Stimulated activated CD8-positive, alpha-beta memory T cell treated with anti-CD3 and anti-CD28 coated beads, Interleukin-2, amount 100 ng/mL, for 1 hour (primary cell): ENCODE measurements around the gene KCNJ11.

Experiments used
- DNase-seq, 2 donors: peaks; one replicate each; pipeline ENCODE4 v3.0.0-alpha.2; 2020; ENCODE audit warnings: low read depth in 2 of 2

Gene KCNJ11

DNA sequence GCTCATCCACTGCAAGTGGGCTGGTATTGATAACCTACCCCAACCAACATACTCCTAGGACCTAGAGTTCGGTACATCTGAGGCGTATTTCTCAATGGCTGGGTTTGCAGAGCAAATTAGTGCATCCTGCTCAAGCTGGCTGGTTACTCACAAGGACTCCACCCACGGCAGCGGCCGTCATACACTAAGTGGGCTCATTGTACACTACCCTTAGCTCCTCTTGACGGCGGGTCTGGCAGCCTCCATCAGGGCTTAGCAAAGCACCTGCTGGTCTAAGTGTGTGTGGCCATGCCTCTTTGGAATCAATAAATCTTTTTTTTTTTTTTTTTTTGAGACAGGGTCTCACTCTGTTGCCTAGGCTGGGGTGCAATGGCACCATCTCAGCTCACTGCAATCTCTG lies 20.2 kb upstream of the KCNJ11 start:
- DNase-seq, result no peak

DNA sequence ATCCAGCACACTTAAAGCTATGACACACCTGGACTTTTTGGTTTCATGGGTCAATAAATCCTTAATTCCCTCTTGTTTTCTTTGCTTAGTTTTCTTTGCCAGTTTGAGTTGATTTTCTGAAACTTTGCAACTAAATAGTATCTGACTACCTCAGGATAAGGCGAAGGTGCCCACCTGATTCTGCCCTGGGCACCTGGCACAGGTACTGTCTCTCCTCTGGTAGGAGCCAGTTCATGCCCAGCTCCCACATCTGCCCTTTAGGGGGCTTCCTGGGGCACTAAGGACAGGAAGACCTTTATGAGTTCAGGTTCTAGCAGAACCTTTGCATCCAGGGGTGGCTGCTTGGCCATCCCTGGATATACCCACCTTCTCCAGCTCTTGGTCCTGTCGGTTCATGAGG lies 19.6 kb upstream of the KCNJ11 start:
- no peak for DNase-seq

- no peak for DNase-seq
These were observed 19.1 kb upstream of the KCNJ11 start for GRCh38 chr11:17407575-17407974.

DNA sequence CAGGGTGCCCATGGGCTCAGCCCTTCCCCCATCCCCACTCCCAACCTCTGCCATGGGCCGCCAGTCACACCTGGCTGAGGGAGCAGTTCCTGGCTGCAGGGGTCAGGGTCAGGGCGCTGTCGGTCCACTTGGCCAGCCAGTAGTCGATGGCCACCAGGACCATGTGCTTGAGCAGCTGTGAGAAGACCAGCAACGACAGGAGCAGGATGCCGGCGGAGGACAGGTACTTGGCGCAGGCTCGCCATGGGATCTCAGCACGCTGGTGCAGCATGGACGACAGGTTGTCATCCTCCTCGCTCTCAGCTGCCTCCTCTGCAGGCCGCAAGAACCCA lies 18.3 kb upstream of the KCNJ11 start:
- DNase-seq, result no peak

DNA sequence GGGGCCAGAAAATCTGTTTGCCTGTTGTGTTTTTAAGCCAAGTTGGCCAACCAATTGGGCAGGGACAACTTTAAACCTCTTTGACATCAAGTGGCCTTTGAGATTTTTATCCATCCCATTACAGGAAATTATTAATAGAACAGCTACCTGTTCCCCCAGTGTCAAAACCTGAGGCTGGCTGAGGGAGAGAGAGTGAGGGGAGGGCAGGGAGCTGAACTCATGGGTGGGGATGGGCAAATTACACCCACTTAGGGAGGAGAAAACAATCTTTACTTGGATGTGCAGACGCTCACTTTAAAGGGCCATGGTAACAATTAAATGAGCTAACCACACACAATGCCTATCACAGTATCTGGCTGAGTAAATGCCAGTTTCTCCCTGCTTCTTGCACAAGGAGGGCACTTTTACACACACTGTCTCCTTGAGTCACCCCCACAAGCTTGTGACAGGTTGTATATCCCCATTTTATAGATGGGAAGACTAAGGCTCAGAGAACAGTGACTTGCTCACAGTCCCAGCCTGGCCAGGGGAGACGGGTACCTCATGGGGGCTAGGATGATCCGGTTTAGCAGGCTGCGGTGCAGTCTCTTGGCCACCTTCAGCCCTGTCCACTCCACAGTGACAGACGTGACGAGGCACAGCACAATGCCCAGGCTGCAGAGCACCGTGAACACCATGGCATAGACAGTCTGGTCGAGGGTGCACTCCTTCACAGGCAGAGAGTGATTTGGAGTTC lies 17.8 kb upstream of the KCNJ11 start:
- DNase-seq, result no peak

DNA sequence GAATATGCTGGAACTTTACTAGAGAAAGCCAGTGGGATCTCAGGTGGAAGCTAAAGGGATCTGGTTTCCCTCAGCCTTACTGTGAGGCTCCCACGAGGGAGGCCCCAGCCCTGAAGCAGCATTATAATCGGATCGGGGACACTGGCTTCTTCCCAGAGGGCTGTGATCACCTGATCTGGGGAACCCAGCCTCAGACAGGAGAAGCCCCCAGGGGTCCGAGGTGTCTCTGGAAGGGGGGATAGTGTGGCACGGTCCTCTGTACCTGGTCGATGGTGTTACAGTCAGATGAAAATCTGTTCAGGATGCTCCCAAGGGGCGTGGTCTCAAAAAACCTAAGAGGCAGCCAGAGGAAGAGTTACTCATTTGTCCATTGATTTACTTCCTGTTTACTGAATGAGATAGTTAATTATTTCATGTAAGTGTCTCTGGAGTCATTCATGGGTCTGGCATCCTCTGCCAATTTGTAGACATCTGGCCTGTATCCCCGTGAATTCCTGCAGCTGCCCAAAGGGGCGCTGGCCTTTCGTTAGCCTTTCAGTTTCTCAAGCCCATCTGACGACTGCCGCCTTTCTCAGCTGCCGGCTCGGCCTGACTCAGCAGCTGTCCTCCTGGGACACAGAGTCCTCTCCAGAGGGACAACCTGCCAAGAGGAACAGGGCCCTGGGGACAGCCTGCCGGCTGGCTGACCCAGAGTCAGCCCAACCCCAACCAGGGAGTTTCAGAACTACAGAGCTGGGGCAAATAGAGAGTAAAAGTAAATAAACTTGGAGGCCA lies 17.0 kb upstream of the KCNJ11 start:
- DNase-seq, result no peak

DNA sequence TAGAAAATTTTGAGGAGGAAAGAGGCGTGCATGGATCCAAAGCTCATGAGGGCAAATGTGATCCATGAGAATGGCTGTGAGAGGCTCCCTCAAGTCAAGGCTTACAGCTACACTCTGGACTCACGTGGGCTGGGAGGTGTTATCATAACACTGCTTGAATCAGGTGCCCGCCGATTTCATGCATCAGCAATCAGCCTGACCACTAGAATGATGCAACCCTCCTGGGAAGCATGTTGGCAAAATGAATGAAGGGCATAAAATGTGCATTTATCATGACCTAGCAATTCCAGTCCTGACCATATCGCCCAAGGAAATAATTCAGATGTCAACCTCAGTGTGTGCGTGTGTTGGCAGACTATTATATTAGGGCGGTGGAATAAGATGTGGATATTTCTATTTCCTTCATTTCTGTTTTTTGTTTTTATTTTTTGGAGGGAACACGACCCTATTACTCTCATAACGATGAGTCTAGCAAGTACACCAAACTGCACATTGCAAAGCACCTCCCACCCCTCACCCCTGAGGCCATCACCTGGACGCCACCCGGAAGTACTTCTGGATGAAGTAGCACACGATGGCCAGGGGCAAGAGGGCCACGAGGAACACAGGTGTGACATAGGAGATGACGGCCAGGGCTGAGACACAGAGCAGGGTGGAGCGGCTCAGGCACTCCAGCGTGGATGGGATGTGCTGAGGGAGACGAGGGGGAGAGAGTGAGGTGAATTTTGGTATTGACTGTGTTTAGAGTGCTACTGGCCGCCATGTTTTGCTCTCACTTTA lies 15.7 kb upstream of the KCNJ11 start:
- no peak for DNase-seq

- no peak for DNase-seq
These were observed 14.0 kb upstream of the KCNJ11 start for GRCh38 chr11:17402486-17402885.

DNA sequence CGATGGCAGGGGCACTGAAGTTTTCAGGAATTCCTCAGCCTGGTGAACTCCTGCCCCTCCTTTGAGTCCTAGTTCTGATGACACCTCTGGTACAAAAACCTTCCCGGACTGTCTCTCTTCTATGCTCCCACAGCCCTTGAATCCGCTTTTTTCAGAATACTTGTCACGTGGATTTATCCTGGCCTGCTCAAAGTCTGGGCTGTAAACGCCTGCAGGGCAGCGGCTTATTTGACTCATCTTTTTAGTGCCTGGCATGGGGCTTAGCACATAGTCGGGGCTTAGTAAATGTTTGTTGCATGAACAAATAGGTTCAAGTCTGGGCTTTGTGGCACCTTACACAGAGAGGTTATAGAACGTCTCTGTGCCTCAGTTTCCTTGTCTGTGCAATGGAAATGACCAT lies 13.4 kb upstream of the KCNJ11 start:
- no peak for DNase-seq

DNA sequence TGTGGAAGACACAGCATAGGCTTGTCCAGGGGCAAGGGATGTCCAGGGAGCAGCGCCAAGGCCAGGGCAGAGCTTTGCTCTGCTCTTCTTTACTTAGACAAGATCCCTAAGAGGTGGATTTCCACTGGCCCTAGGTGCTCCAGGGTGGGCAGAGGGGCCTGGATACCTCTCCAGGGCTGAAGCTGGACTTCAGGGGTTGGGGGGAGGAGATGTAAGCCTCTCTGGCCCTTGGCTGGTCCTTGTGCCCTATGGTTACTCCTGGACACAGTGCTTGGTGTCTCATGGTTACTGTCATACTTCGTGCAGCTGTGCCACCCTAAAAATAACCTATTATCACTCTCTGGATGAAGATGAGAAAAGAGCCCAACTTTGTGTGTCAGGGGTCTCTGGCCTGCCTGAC lies 12.9 kb upstream of the KCNJ11 start:
- no peak for DNase-seq

DNA sequence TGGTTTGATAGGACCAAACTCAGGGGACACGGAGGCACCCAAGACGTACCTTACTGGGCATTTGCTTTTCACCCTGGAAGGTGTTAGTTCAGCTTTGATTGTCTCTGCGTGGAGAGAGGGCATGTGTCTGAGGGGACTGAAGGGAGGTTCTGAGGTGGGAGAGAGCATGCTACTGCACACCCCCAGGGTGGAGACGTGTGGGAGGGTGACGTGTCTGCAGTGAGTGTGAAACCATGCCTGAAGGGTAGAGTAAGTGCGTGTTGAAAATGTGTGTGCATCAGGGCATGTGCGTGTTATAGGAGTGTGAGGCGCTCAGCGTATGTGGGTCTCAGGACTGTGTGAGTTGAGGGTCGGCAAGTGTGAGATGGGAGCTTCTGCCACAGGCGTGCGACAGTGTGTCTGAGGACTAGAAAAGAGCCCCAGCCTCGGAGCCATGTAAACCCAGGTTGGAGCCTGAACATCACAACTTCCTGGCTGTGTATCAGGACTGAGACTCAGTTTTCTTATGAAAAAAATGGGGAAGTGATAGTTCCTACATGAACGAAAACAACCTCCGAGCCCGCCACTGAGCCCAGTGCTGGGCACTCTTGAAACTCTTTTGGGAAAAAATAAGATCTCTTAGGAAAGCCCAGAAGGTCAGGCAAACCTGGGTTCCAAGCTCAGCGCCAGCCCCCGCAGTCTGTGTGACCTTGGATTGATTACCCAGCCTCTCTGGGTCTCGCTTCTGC lies 11.8 kb upstream of the KCNJ11 start:
- no peak for DNase-seq

DNA sequence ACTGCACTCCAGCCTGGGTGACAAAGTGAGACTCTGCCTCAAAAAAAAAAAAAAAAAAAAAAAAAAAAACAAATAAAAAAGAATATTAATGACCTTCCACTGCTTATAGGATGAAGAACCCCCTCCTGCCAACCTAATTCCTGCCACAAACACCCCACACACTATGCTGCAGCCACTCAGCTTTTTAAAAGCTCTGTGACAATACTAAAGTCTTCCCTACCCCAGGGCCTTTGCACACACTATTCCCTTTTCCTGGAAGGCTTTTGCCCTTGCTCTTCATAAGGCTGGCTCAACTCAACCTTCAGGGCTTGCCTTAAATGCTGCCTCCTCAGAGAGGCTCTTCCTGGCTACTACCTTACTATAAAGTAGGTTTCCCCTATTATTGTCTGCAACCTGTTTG lies 10.8 kb upstream of the KCNJ11 start:
- no peak for DNase-seq

DNA sequence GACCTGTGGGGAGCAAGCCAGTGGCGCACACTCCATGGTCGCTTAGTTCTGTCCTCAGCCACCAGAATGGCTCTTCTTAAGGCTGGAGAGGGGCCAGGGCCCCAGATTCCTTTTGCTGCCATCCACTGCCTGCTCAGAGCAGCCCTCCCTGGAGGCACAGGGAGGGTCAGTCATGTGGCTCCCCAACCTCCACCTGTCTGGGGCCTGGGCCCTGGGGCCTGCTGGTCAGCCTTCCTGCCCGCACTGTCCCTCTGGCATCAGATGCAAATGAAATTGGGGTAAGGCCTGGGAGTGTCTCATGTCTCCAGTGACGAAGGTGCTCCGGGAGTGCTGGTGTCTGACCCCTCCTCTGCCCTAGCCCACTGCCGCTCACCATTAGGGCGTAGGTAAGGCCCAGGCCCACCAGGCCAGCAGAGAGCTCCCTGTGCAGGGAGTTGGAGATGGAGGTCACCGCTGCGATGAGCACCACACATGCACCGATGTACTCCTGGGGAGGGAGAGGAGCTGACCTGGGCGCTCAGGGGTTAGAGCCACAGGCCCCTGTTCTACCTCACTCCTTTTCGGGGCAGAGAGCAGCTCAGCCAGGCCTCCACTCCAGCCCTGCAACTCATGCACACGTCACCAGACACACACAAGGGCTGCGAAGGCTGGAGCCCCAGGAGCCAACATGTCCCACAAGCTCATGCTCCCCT lies 9.0 kb upstream of the KCNJ11 start:
- DNase-seq, result no peak

- DNase-seq, result no peak
These were observed 8.3 kb upstream of the KCNJ11 start for GRCh38 chr11:17396598-17397310.

DNA sequence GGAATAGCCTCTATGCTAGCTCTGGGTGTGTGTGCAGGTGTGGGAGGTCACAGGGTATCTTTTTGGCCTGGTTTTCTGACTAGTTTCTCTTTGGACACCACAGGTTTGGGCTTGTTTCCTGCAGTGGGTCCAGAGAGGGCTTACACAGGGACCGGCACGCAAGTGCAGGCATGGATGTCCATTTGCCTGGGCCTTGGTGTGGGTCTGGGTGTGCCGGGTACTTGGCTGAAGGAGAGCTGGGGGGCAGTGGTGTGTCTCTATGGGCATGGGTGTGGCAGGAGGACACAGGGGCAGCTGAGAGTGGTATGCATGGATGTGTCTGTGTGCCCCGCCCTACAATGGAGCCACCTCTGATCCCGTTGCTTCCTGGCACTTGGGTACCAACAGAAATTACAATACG lies 7.5 kb upstream of the KCNJ11 start:
- no peak for DNase-seq

GRCh38 chr11:17395554-17395961 lies 7.1 kb upstream of the KCNJ11 start:
- DNase-seq, result no peak

DNA sequence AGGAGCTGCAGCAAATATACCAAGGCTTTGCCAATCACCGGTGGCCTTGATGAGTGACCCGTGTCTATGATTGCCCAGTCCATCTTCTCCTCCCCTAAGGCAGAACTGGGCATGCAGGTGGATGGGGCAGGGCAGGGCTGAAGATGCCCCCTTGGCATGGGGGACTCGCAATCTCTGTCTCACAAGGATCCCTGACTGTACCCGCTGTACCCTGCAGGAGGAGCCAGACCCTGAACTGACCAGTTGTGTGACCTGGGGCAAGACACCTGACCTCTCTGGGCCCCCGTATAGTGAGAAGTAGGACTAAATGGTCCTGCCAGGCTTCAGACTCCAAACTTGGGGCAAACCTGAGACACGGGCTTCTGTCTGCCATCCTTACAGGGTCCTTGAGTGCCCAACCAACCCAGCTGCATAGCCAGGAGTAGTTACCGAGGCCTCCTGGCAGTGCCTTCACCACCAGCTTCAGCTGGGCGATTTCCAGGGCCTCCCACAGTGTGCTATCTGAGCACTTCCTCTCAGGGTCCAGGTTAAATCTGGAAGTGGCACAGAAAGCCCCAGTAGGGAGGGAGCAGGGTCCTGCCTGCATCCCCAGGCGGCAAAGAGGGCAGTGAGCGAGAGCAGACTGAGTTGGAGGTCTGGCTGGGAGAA lies 6.4 kb upstream of the KCNJ11 start:
- no peak for DNase-seq

DNA sequence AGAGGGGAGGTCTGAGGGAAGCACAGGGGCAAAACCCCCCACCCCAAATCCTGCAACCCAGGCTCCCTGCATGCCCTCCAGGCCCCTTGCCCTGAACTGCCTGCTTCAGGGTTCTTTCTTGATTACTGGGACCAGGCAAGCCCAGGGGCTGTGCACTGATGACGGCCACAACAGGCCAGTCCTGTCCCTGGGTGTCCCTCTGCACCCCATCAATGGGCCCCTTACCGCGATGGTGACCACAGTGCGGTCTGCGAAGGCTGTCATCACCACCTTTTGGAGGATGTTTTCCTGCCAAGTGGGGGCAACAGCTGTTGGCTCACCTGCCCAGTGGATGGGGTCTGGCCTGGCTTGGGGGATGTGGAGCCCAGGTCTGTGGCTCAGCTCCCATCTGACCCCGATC lies 5.0 kb upstream of the KCNJ11 start:
- DNase-seq, result no peak

GRCh38 chr11:17392872-17393271 lies 4.4 kb upstream of the KCNJ11 start:
- DNase-seq, result no peak
